ENCODE results near the gene ADAP1. TPM values are rescaled to one million over a fixed set of nuclear protein-coding genes. Genes with fewer than 3 reads are reported as not detected.

The ADAP1 gene
- total and polyA plus RNA-seq, 11 donors, result 3.1 to 16.5 (median 12.0) TPM

DNA sequence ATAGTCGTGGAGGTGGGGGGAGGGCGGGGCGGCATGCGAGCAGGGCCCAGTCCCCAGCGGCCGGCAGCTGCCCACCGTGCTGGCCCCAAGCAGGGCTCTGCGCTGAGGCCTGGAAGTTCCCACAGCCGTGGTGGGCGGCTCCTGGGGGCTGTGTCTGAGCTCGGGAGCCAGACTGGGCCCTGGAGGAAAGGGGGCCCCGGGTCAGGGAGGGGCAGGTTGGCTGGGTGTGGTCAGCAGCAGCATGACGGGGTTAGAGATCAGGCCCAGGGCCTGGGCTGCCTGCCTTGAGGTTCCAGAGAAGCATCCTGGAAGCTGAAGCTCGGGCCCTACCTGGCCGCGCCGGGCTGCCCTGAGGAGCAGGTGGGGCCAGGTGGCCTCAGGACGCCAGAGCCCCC, 56.0 kb downstream of the ADAP1 start:
- Histone ChIP-seq H3K4me3 (no peak overlapping the region), H3K4me1 (peaks cover 0 to 28% (median 14%) of the 10 kb centered on the region in 12 donors), H3K36me3 (peaks cover 0 to 47% (median 37%) of the 10 kb centered on the region in 9 donors), H3K27ac (peak overlapping the region in 2 of 12 donors; percentile 5 to 44), H3K27me3 (peaks cover 0 to 4% (median 0%) of the 10 kb centered on the region in 9 donors), H3K9me3 (no peaks in the 10 kb centered on the region)
- no peak for ATAC-seq
- intact Hi-C loops (cut with DNase I), result no loop called here
- DNase-seq, result peak in 1 of 5 donors; percentile 60
- TF ChIP-seq POLR2A (IDR thresholded peaks at IDR 0.05), result no peak
- TF ChIP-seq, protein P1, sequence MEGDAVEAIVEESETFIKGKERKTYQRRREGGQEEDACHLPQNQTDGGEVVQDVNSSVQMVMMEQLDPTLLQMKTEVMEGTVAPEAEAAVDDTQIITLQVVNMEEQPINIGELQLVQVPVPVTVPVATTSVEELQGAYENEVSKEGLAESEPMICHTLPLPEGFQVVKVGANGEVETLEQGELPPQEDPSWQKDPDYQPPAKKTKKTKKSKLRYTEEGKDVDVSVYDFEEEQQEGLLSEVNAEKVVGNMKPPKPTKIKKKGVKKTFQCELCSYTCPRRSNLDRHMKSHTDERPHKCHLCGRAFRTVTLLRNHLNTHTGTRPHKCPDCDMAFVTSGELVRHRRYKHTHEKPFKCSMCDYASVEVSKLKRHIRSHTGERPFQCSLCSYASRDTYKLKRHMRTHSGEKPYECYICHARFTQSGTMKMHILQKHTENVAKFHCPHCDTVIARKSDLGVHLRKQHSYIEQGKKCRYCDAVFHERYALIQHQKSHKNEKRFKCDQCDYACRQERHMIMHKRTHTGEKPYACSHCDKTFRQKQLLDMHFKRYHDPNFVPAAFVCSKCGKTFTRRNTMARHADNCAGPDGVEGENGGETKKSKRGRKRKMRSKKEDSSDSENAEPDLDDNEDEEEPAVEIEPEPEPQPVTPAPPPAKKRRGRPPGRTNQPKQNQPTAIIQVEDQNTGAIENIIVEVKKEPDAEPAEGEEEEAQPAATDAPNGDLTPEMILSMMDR (IDR thresholded peaks at IDR 0.05), result no peak
- WGBS, 4 donors, result 73 to 82% (median 79%) methylated on average over 11 to 18 of the region's 18 CpGs

DNA sequence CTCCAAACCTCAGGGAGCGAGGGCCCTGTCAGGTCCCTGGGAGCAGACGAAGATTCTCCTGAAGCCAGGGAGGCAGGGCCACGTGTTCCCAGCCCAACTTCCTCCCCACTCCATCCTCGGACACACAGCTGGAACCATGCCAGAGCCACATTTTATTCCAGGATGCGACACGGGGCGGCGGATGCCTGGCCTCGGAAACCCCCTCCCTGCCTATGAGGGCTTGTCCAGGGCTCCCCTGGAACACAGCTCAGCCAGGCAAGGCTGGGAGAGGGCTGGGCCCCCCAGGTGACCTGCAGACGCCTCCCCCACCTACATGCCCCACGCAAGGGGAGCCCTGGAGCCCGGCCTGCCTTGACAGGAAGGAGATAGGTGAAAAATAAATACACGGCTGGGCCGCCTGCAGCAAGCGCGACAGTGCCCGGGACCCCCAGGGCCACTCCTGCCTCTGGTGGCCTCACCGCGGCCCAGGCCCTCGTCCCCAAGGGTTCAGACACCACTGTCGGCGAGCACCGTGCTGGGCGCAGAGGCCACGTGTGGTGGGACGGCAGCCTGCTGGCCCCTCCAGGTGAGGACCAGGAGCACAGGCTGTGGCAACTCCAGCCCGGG, 56.6 kb downstream of the ADAP1 start:
- no peaks in the 10 kb centered on the region for H3K9me3 ChIP-seq
- peak in 3 of 4 donors; percentile 14 to 73 (median 19) for ATAC-seq
- peaks cover 0 to 2% (median 0%) of the 10 kb centered on the region in 9 donors for H3K27me3 ChIP-seq
- H3K4me3 ChIP-seq, result no peak overlapping the region
- intact Hi-C loops (cut with DNase I), result no loop called here
- H3K4me1 ChIP-seq, result peaks cover 0 to 26% (median 14%) of the 10 kb centered on the region in 12 donors
- WGBS, 4 donors, result 39 to 58% (median 55%) methylated on average over 10 to 27 of the region's 27 CpGs
- H3K36me3 ChIP-seq, result peaks cover 0 to 47% (median 37%) of the 10 kb centered on the region in 9 donors
- peak; percentile 71 to 80 (median 77) for DNase-seq
- peak overlapping the region in 3 of 12 donors; percentile 5 to 44 (median 21) for H3K27ac ChIP-seq
- no peak for TF ChIP-seq POLR2A (IDR thresholded peaks at IDR 0.05)
- TF ChIP-seq, protein P1 (IDR thresholded peaks at IDR 0.05), result no peak

DNA sequence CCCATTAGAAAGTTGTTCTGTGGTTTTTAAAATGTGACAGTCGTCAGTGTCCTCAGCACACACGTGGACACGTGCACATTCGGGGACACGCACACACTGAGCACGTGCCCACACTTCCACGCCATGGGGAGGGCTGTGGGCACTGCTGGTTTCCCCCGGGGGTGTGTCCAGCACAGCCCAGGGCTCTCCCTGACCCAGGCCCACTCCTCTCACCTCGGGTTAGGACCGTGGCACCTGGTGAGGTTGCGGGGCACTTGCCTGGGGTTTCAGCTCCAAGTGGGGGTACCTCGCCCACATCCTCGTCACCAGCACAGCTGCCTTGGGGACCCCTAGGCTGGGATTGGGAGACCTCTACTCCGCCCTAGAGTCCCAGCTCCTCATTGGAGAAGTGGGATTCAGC, 57.4 kb downstream of the ADAP1 start:
- peak in 1 of 5 donors; percentile 47 for DNase-seq
- intact Hi-C loops (cut with DNase I), result no loop called here
- Histone ChIP-seq H3K4me1 (peaks cover 0 to 25% (median 14%) of the 10 kb centered on the region in 12 donors), H3K9me3 (no peaks in the 10 kb centered on the region), H3K27me3 (no peaks in the 10 kb centered on the region), H3K4me3 (no peak overlapping the region), H3K36me3 (peaks cover 0 to 51% (median 40%) of the 10 kb centered on the region in 9 donors), H3K27ac (no peak overlapping the region)
- no peak for ATAC-seq
- no peak for TF ChIP-seq POLR2A (IDR thresholded peaks at IDR 0.05)
- TF ChIP-seq, protein P1 (IDR thresholded peaks at IDR 0.05), result no peak
- 91 to 96% (median 93%) methylated on average over 10 to 14 of the region's 14 CpGs for WGBS, 4 donors

DNA sequence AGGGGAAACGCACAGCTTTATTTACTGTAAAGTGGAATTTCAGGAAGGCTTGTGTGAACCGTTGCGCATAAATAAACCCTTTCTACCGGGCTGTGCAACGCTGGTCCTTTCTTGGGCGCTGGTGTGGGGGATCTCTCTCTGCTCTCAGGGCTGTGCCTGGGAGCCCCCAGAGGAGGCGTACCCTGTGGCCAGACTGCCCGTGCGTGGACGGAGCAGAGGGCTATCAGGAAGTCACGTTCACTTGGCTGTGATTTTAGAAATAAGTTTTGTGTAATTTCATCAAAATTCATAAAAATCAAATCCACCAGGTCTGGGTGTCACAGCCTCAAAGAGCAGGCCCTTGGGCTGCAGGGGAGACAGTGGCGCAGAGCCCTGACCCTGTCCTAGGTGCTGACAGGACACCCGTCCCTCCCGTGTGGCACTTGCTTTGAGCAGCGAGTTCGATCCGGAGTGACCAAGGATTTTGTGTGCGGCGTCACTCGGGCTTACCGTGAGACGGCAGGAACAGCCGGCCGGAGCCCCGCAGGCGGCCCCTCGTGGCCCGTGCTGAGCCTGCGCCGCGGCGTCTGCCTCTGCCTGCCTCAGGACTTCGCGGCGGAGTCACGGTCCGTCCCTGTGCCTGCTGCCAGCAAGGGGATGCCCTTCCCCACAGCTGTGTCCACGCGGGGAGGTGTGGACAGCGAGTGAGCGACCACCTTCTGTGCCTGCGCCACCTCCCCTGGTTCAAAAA, 58.0 kb downstream of the ADAP1 start:
- Histone ChIP-seq H3K9me3 (no peaks in the 10 kb centered on the region), H3K4me3 (no peak overlapping the region), H3K4me1 (peaks cover 0 to 22% (median 14%) of the 10 kb centered on the region in 12 donors), H3K27me3 (no peaks in the 10 kb centered on the region), H3K36me3 (peaks cover 0 to 56% (median 46%) of the 10 kb centered on the region in 9 donors), H3K27ac (no peak overlapping the region)
- no peak for TF ChIP-seq POLR2A (IDR thresholded peaks at IDR 0.05)
- TF ChIP-seq, protein P1 (IDR thresholded peaks at IDR 0.05), result no peak
- no peak for ATAC-seq
- peak in 1 of 5 donors; percentile 44 for DNase-seq
- 92 to 97% (median 93%) methylated on average over 16 to 42 of the region's 42 CpGs for WGBS, 4 donors
- intact Hi-C loops (cut with DNase I), result no loop called here

All from heart left ventricle (tissue), 16 donors.